HG02623 (cell line): ENCODE measurements around the gene E2F1.
"Not testable (repeated sequence)": the region's sequence is repeated elsewhere in the genome, so short reads cannot be mapped to it uniquely, and the experiment has no call there.

ENCODE experiments used
- ATAC-seq: cut with Tn5 transposase; IDR thresholded peaks from one replicate; pipeline ENCODE4 v1.9.1; 2021; ENCODE audit warnings: moderate library complexity; ENCODE audit not compliant: unreplicated experiment

The E2F1 gene

GRCh38 chr20:33659341-33660034 lies 26.7 kb downstream of the E2F1 start:
- no peak for ATAC-seq

- no peak for ATAC-seq
These were observed 27.3 kb downstream of the E2F1 start for GRCh38 chr20:33658929-33659328.

- no peak for ATAC-seq
These were observed 27.7 kb downstream of the E2F1 start for GRCh38 chr20:33658510-33658909.

- ATAC-seq: no peak
These were observed 28.5 kb downstream of the E2F1 start for GRCh38 chr20:33657704-33658095.

GRCh38 chr20:33656783-33657703 lies 29.1 kb downstream of the E2F1 start:
- no peak for ATAC-seq

- ATAC-seq: no peak
These were observed 30.0 kb downstream of the E2F1 start for GRCh38 chr20:33656010-33656782.

- ATAC-seq: no peak
These were observed 31.0 kb downstream of the E2F1 start for GRCh38 chr20:33655164-33655563.

GRCh38 chr20:33654680-33655161 lies 31.5 kb downstream of the E2F1 start:
- ATAC-seq: no peak

GRCh38 chr20:33653900-33654596 lies 32.1 kb downstream of the E2F1 start:
- ATAC-seq: no peak

GRCh38 chr20:33653218-33653899 lies 32.8 kb downstream of the E2F1 start:
- no peak for ATAC-seq

GRCh38 chr20:33651562-33652048 lies 34.6 kb downstream of the E2F1 start:
- ATAC-seq: no peak

GRCh38 chr20:33650753-33651561 lies 35.2 kb downstream of the E2F1 start:
- no peak for ATAC-seq

- ATAC-seq: no peak
These were observed 36.0 kb downstream of the E2F1 start for GRCh38 chr20:33650111-33650752.

GRCh38 chr20:33649201-33649681 lies 36.9 kb downstream of the E2F1 start:
- ATAC-seq: no peak

- ATAC-seq: no peak
These were observed 37.7 kb downstream of the E2F1 start for GRCh38 chr20:33648396-33649004.

- ATAC-seq: no peak
These were observed 38.4 kb downstream of the E2F1 start for GRCh38 chr20:33647603-33648395.

- not testable (repeated sequence) for ATAC-seq
These were observed 39.1 kb downstream of the E2F1 start for GRCh38 chr20:33646959-33647602.
